ENCODE measurements around the gene RSPRY1.

- TF ChIP-seq SP1 (IDR thresholded peaks at IDR 0.05; ENCODE audit: low read depth, low read length) (no peak), GTF2F1 (IDR thresholded peaks at IDR 0.05; ENCODE audit: borderline replicate concordance, low read depth, low read length) (no peak), SIN3A (conservative IDR thresholded peaks at IDR 0.05 in 1 of 2, IDR thresholded peaks at IDR 0.05 in 1 of 2; ENCODE audit: low read depth in 1 of 2, low read length in 2 of 2) (no peak), TAF7 (optimal IDR thresholded peaks at IDR 0.05; ENCODE audit: borderline replicate concordance, low read depth, low read length) (no peak), EGR1 (IDR thresholded peaks at IDR 0.05; ENCODE audit: borderline replicate concordance, low read depth, low read length) (no peak), JUN (IDR thresholded peaks at IDR 0.05; ENCODE audit: low read depth, low read length) (no peak), SAP30 (IDR thresholded peaks at IDR 0.05; ENCODE audit: insufficient read depth, insufficient replicate concordance, low read length) (no peak), RAD21 (IDR thresholded peaks at IDR 0.05 in 1 of 2, conservative IDR thresholded peaks at IDR 0.05 in 1 of 2; ENCODE audit: low read depth in 2 of 2, low read length in 2 of 2) (no peak), CBX8 (IDR thresholded peaks at IDR 0.05; ENCODE audit: borderline replicate concordance, low read depth, low read length) (no peak), MAX (IDR thresholded peaks at IDR 0.05) (no peak), JUND (IDR thresholded peaks at IDR 0.05; ENCODE audit: low read length) (no peak), POU5F1 (IDR thresholded peaks at IDR 0.05; ENCODE audit: low read depth, low read length) (no peak), RBBP5 (IDR thresholded peaks at IDR 0.05; ENCODE audit: borderline replicate concordance, low read depth, low read length) (no peak)
- TF ChIP-seq, protein P1, sequence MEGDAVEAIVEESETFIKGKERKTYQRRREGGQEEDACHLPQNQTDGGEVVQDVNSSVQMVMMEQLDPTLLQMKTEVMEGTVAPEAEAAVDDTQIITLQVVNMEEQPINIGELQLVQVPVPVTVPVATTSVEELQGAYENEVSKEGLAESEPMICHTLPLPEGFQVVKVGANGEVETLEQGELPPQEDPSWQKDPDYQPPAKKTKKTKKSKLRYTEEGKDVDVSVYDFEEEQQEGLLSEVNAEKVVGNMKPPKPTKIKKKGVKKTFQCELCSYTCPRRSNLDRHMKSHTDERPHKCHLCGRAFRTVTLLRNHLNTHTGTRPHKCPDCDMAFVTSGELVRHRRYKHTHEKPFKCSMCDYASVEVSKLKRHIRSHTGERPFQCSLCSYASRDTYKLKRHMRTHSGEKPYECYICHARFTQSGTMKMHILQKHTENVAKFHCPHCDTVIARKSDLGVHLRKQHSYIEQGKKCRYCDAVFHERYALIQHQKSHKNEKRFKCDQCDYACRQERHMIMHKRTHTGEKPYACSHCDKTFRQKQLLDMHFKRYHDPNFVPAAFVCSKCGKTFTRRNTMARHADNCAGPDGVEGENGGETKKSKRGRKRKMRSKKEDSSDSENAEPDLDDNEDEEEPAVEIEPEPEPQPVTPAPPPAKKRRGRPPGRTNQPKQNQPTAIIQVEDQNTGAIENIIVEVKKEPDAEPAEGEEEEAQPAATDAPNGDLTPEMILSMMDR (IDR thresholded peaks at IDR 0.05; ENCODE audit: control extremely low read depth in 1 of 3, insufficient read depth in 1 of 3, low read depth in 1 of 3, low read length in 3 of 3): no peak
Observed at GRCh38 chr16:57184887-57185445, 1.2 kb upstream of the RSPRY1 start.

Measured in H1 (cell line).